ENCODE data around the gene ALDH1A3.

- TF ChIP-seq CTCF (IDR thresholded peaks at IDR 0.05) = no peak
- TF ChIP-seq POLR2A (IDR thresholded peaks at IDR 0.05) = no peak
These were observed 49.1 kb downstream of the ALDH1A3 start for GRCh38 chr15:100928632-100929280.
